Medulla oblongata (tissue), 1 donor: ENCODE data around the gene CRACR2A.

Experiments
- DNase-seq: peaks from one replicate; pipeline ENCODE4 v3.0.0-alpha.2; 2015; ENCODE audit errors: extremely low spot score

The CRACR2A gene

DNA sequence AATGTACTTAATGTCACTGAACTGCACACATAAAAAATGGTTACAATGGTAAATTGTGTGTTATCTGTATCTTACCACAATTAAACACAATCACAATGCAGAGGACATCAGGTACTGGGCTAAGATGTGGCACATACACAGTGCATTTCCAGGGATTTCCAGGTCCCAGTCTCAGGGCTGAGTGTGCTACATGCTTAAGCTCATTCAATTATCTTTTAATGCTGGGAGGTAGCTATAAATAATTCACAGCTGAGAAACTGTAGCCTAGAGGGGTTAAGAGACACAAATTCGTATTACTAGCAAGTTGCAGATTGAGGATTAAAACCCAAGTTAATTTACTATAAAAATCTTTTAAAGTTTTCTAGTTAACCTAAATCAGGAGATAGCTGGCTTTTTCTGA lies 67.1 kb downstream of the CRACR2A start:
- no peak for DNase-seq

- DNase-seq, result no peak
Observed at GRCh38 chr12:3684449-3685051, 68.4 kb downstream of the CRACR2A start.

- no peak for DNase-seq
Observed at GRCh38 chr12:3683670-3684069, 69.2 kb downstream of the CRACR2A start.

- DNase-seq, result no peak
Observed at GRCh38 chr12:3681595-3682061, 71.3 kb downstream of the CRACR2A start.

- DNase-seq, result peak; percentile 45
Observed at GRCh38 chr12:3680919-3681594, 71.9 kb downstream of the CRACR2A start.

DNA sequence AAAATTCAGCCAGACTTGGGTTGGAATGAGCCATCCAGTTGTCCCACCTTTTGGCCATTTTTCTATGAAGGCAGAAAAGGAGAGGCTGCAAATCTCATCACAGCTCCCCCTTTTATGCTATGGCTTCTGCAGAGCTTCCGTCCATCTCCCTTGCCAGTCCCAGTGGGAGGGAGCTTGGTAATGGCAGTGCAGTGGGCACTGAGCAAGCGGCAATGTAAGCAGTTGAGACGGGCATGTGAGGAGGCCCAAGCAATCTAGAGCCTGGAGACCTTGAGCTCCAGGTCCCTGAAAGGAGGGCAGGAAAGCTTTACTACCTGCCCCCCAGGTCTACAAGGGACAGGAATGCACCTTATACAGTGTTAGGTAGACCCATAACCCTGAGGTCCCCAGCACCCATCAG lies 73.1 kb downstream of the CRACR2A start:
- DNase-seq, result no peak

DNA sequence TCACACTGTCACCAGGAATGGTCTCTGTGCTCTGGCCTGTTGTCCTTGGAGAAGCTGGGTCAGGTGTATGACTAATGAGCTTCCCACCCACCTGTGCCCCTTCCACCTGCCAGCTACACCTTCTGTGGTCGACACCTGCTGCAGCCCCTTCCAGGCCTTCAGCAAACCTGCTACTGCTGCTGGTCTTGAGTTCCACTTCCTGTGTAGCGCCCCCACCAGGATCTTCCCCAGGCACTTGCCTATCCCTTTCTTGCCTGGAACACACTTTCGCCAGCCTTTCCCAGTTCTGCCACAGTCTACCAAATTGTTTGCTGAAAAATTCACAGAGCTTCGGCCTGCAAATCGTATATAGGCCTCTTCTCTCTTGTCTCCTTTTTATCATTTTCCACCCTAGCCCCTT lies 75.3 kb downstream of the CRACR2A start:
- DNase-seq, result no peak

- DNase-seq, result no peak
Observed at GRCh38 chr12:3673981-3674708, 78.8 kb downstream of the CRACR2A start.

DNA sequence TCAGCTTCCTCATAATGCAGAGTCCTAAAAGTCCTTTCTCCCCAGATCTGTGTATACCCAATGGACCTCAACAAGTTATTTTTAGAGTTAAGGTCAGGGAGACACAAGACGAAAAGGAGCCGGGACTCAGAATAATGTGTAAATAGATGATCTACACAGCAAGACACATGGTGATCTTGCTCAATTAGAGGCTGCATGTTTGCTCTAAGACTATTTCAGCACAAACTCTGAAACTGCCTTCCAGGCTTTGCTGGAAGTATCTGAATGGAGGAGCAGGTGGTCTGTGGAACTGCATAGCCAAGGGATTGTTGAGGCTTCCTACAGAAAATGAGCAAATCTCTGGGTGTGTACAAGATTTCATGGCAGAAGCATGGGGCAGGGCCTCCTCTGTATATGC lies 80.8 kb downstream of the CRACR2A start:
- no peak for DNase-seq

- no peak for DNase-seq
Observed at GRCh38 chr12:3671330-3672112, 81.4 kb downstream of the CRACR2A start.

GRCh38 chr12:3670083-3670620 lies 82.8 kb downstream of the CRACR2A start:
- DNase-seq, result no peak

- no peak for DNase-seq
Observed at GRCh38 chr12:3669594-3669993, 83.3 kb downstream of the CRACR2A start.

DNA sequence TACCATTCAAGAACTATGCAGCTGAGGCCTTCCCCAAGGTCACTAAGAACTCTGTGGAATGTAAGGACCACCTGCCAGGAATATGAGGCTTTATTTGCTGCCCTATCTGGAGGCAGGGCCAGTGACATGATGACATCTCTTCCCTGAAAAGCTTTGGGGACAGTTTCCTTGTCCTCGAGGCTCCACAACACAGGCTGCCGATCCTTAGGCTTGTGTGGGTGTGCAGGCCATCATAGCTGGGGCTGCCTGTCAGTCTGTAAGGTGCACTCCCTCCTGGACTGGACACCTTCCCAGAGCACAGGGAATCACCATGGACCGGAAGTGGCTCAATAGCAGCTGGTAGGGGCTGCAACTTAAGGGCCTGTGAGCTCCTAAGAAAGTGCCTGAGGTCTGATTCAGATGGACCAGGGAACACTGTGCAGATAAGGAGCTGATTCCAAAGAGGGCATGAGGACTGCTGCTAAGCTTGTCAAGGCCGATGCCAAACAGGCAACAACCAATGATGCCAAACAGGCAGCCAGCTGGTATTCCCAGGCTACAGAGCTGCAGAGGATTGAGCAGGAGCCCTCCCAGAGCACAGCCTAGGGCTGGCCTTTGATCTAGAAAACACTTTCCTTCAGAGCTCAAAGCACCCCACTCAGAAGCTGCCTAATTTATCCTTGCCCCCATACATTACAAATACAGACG lies 84.3 kb downstream of the CRACR2A start:
- DNase-seq, result no peak

GRCh38 chr12:3667485-3667884 lies 85.4 kb downstream of the CRACR2A start:
- no peak for DNase-seq

DNA sequence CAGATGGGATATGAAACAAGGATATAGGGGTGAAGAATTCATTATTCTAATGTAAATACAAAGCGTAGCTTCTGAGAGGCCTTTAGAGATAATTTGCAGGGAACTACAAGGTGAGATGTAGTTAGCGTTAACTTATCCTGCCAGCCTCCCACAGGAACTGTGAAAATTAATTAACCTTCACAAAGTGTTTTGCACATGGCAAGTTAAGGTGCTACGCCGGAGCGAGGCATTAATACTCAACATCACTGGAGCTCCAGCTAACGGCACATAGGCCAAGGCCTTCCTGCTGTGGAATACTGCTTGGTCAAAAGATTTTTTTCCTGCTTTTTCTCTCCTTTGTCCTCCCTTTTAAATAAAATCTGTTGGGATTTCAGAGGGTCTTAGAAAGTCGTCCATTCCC lies 86.5 kb downstream of the CRACR2A start:
- no peak for DNase-seq

- no peak for DNase-seq
Observed at GRCh38 chr12:3662521-3662921, 90.4 kb downstream of the CRACR2A start.

GRCh38 chr12:3661028-3661427 lies 91.9 kb downstream of the CRACR2A start:
- DNase-seq, result no peak

GRCh38 chr12:3658327-3659163 lies 94.4 kb downstream of the CRACR2A start:
- DNase-seq, result no peak

- no peak for DNase-seq
Observed at GRCh38 chr12:3656946-3657622, 95.8 kb downstream of the CRACR2A start.
